Naive thymus-derived CD4-positive, alpha-beta T cell (primary cell): ENCODE measurements around the gene REC8. TPM values are rescaled to one million over a fixed set of nuclear protein-coding genes. Genes with fewer than 3 reads are reported as not detected.
A peak's percentile ranks its signal among the peaks of the same experiment; 100 is the strongest.

Source experiments
- ATAC-seq: fragments of 150-1000 bp; cut with Tn5 transposase; 2 replicates; pipeline ENCODE4 v1.10.0; 2021; ENCODE audit warnings: mild to moderate bottlenecking, moderate library complexity
- CTCF ChIA-PET: fragments of 350-600 bp; sonication (Branson Sonifier 250); formaldehyde crosslinking; loops from one replicate; lab custom pipeline; 2021; ENCODE audit warnings: antibody characterized with exemption; lab: Charles Lee
- POLR2A ChIA-PET: fragments of 350-600 bp; sonication (Branson Sonifier 250); formaldehyde crosslinking; loops from one replicate; lab custom pipeline; 2021; ENCODE audit warnings: antibody characterized with exemption, inconsistent platforms; lab: Charles Lee
- DNase-seq, 9 donors: peaks; one replicate each; pipeline versions ENCODE4 v3.0.0 to v3.0.0-alpha.2; 2020 to 2022; ENCODE audit warnings: mixed read lengths in 1 of 9
- H3K27ac ChIP-seq: one replicate; pipeline ENCODE4 v1.7.0; 2013; ENCODE audit warnings: mild to moderate bottlenecking, low read depth, low read length, moderate library complexity
- H3K27me3 ChIP-seq, 2 donors: one replicate each; pipeline ENCODE4 v1.7.0; 2013; ENCODE audit warnings: low read length in 2 of 2, mild to moderate bottlenecking in 2 of 2, moderate library complexity in 2 of 2; ENCODE audit not compliant: control insufficient read depth in 2 of 2, insufficient read depth in 2 of 2
- H3K36me3 ChIP-seq, 3 experiments: 1 replicate in 2 of 3; 2 replicates in 1 of 3; pipeline ENCODE4 v1.7.0; 2013; ENCODE audit warnings: low read length in 3 of 3, mild to moderate bottlenecking in 3 of 3, moderate library complexity in 1 of 3; ENCODE audit not compliant: insufficient read depth in 3 of 3, control insufficient read depth in 2 of 3
- H3K4me1 ChIP-seq, 2 donors: one replicate each; pipeline ENCODE4 v1.7.0; 2013; ENCODE audit warnings: low read length in 2 of 2, mild to moderate bottlenecking in 2 of 2, moderate library complexity in 1 of 2; ENCODE audit not compliant: control insufficient read depth in 2 of 2, insufficient read depth in 2 of 2
- H3K4me3 ChIP-seq: 2 replicates; pipeline ENCODE4 v1.7.0; 2013; ENCODE audit warnings: mild to moderate bottlenecking, low read length
- H3K9me3 ChIP-seq, 3 experiments: 1 replicate in 2 of 3; 2 replicates in 1 of 3; pipeline ENCODE4 v1.7.0; 2013; ENCODE audit warnings: low read length in 3 of 3; ENCODE audit not compliant: control insufficient read depth in 2 of 3
- H3K27ac Mint-ChIP-seq, 9 donors: one replicate each; pipeline ENCODE4 v1.8.0; 2020 to 2022; ENCODE audit warnings: mixed read lengths in 9 of 9, mild to moderate bottlenecking in 8 of 9, moderate library complexity in 5 of 9, inconsistent platforms in 2 of 9
- H3K27me3 Mint-ChIP-seq, 5 donors: one replicate each; pipeline ENCODE4 v1.8.0; 2021 to 2022; ENCODE audit warnings: mixed read lengths in 5 of 5, mild to moderate bottlenecking in 1 of 5
- H3K36me3 Mint-ChIP-seq, 5 donors: one replicate each; pipeline ENCODE4 v1.8.0; 2020 to 2022; ENCODE audit warnings: mixed read lengths in 5 of 5, mild to moderate bottlenecking in 3 of 5, inconsistent platforms in 1 of 5
- H3K4me1 Mint-ChIP-seq, 7 donors: one replicate each; pipeline ENCODE4 v1.8.0; 2020 to 2022; ENCODE audit warnings: mixed read lengths in 7 of 7, mild to moderate bottlenecking in 3 of 7, inconsistent platforms in 1 of 7
- H3K4me3 Mint-ChIP-seq, 10 donors: one replicate each; pipeline ENCODE4 v1.8.0; 2020 to 2022; ENCODE audit warnings: mild to moderate bottlenecking in 10 of 10, mixed read lengths in 10 of 10, moderate library complexity in 6 of 10, inconsistent platforms in 2 of 10
- H3K9me3 Mint-ChIP-seq, 11 donors: one replicate each; pipeline ENCODE4 v1.8.0; 2020 to 2022; ENCODE audit warnings: mixed read lengths in 11 of 11, mild to moderate bottlenecking in 4 of 11, inconsistent platforms in 1 of 11, moderate library complexity in 1 of 11
- intact Hi-C, 2 donors: fragments of 100-400 bp; cut with micrococcal nuclease; formaldehyde crosslinking; loops; one replicate each; pipeline ENCODE4 v1.15.1; 2023
- polyA plus RNA-seq, 2 donors: library from polyadenylated mRNA; unstranded; fragments of 300-500 nt; fragmentation: Illumina TruSeq; gene quantifications; one replicate each; pipeline ENCODE4 v1.2.3, GENCODE V29; 2021
- total RNA-seq, 6 experiments: library from RNA in 5 of 6; stranded (reverse) in 5 of 6; gene quantifications; 1 replicate in 5 of 6; 2 replicates in 1 of 6; pipeline ENCODE4 v1.2.3 and lab custom pipeline; 2021 to 2026

The REC8 gene
- total and polyA plus RNA-seq, 7 experiments from 2014 or later = 4.4 to 80.5 (median 23.3) TPM

GRCh38 chr14:24211311-24211710, 39.4 kb downstream of the REC8 start:
- Mint-ChIP-seq H3K36me3 (peaks cover 13 to 45% (median 27%) of the 10 kb centered on the region in 5 donors), H3K27ac (peak overlapping the region; percentile 95 to 100 (median 98)), H3K4me3 (peak overlapping the region in 8 of 10 donors; percentile 14 to 97 (median 92)), H3K27me3 (peaks cover 0 to 2% (median 0%) of the 10 kb centered on the region in 5 donors), H3K9me3 (no peaks in the 10 kb centered on the region), H3K4me1 (peaks cover 47 to 88% (median 73%) of the 10 kb centered on the region in 7 donors)
- no peak for DNase-seq
- Histone ChIP-seq H3K4me1 (peaks cover 30 to 32% of the 10 kb centered on the region in 2 donors), H3K36me3 (peaks cover 8 to 46% (median 21%) of the 10 kb centered on the region in 3 experiments), H3K4me3 (no peak overlapping the region), H3K27me3 (no peaks in the 10 kb centered on the region), H3K9me3 (no peaks in the 10 kb centered on the region), H3K27ac (peak overlapping the region; percentile 98)
- intact Hi-C loops = loop anchor here (5.0 to 10.0 kb wide), 3 partner anchors 197 to 907 kb away; partner anchors contain the start of genes BCL2L2 (in 1 of the 2), PPP1R3E (in 1 of the 2) and ZFHX2 (in 1 of the 2)
- ChIA-PET POLR2A (interaction anchor here (0.7 to 8.0 kb wide), 9 partner anchors 16 to 102 kb away, joined by 3 to 117 read pairs (median 6); partner anchors contain the start of genes DCAF11, IPO4, NRL and PSME2), CTCF (interaction anchor here (1.0 to 1.6 kb wide), 3 partner anchors 8 to 121 kb away, joined by 3 to 6 read pairs (median 4); partner anchors contain the start of gene TINF2)
- ATAC-seq = no peak

- Mint-ChIP-seq H3K27ac (peak within 1 kb of the TSS; percentile 95 to 100 (median 98)), H3K4me3 (peak within 1 kb of the TSS; percentile 88 to 98 (median 94)), H3K36me3 (peaks cover 13 to 36% (median 17%) of the 10 kb centered on the region in 5 donors), H3K27me3 (peaks cover 0 to 2% (median 0%) of the 10 kb centered on the region in 5 donors), H3K9me3 (no peaks in the 10 kb centered on the region), H3K4me1 (peaks cover 35 to 78% (median 61%) of the 10 kb centered on the region in 7 donors)
- peak; percentile 83 for ATAC-seq
- CTCF ChIA-PET = interaction anchor here (0.6 to 2.1 kb wide), 7 partner anchors 10 to 95 kb away, joined by 3 to 8 read pairs (median 3); partner anchors contain the start of genes CIDEB, EMC9, TINF2 and TM9SF1
- Histone ChIP-seq H3K4me1 (peaks cover 31 to 36% of the 10 kb centered on the region in 2 donors), H3K4me3 (peak within 1 kb of the TSS; percentile 77), H3K36me3 (peaks cover 8 to 31% (median 20%) of the 10 kb centered on the region in 3 experiments), H3K27me3 (no peaks in the 10 kb centered on the region), H3K27ac (peak within 1 kb of the TSS; percentile 98), H3K9me3 (no peaks in the 10 kb centered on the region)
- POLR2A ChIA-PET = interaction anchor here (0.6 to 8.0 kb wide), 32 partner anchors 12 to 911 kb away, joined by 3 to 117 read pairs (median 5); partner anchors contain the start of genes CBLN3, DCAF11, EMC9 and GMPR2
- intact Hi-C loops = loop anchor here (1.0 to 10.0 kb wide), 15 partner anchors 18 to 908 kb away; partner anchors contain the start of genes DCAF11 (in 2 of the 2), EMC9 (in 2 of the 2), IPO4 (in 2 of the 2) and IRF9 (in 2 of the 2)
- DNase-seq = peak; percentile 79 to 97 (median 93)
These were observed 41.3 kb downstream of the REC8 start, which contains the start of gene CHMP4A for GRCh38 chr14:24212924-24213865. CHMP4A (minus strand) TSS chr14:24213488; CDS start chr14:24213439, 49 bp downstream.

- peaks cover 8 to 24% (median 16%) of the 10 kb centered on the region in 3 experiments for H3K36me3 ChIP-seq
- peak overlapping the region; percentile 77 for H3K4me3 ChIP-seq
- ATAC-seq = no peak
- H3K27ac ChIP-seq = peak overlapping the region; percentile 98
- H3K4me1 ChIP-seq = peaks cover 31 to 36% of the 10 kb centered on the region in 2 donors
- ChIA-PET POLR2A (interaction anchor here (0.6 to 8.0 kb wide), 30 partner anchors 12 to 216 kb away, joined by 3 to 117 read pairs (median 5); partner anchors contain the start of genes CBLN3, DCAF11, EMC9 and GMPR2), CTCF (interaction anchor here (0.6 to 2.1 kb wide), 8 partner anchors 19 to 120 kb away, joined by 3 to 8 read pairs (median 3); partner anchors contain the start of genes CIDEB, EMC9, GMPR2 and TINF2)
- no peaks in the 10 kb centered on the region for H3K27me3 ChIP-seq
- no peak for DNase-seq
- Mint-ChIP-seq H3K27ac (peak overlapping the region; percentile 95 to 100 (median 98)), H3K36me3 (peaks cover 13 to 33% (median 17%) of the 10 kb centered on the region in 5 donors), H3K4me1 (peaks cover 35 to 77% (median 60%) of the 10 kb centered on the region in 7 donors), H3K27me3 (peaks cover 0 to 2% (median 0%) of the 10 kb centered on the region in 5 donors), H3K9me3 (no peaks in the 10 kb centered on the region), H3K4me3 (peak overlapping the region; percentile 88 to 98 (median 94))
- no peaks in the 10 kb centered on the region for H3K9me3 ChIP-seq
- intact Hi-C loops = loop anchor here (1.0 to 10.0 kb wide), 15 partner anchors 19 to 909 kb away; partner anchors contain the start of genes DCAF11 (in 2 of the 2), EMC9 (in 2 of the 2), IPO4 (in 2 of the 2) and IRF9 (in 2 of the 2)
These were observed 42.2 kb downstream of the REC8 start for GRCh38 chr14:24213866-24214662.

- Histone ChIP-seq H3K4me1 (peaks cover 31 to 36% of the 10 kb centered on the region in 2 donors), H3K9me3 (no peaks in the 10 kb centered on the region), H3K27ac (peak within 1 kb of the TSS; percentile 91), H3K27me3 (no peaks in the 10 kb centered on the region), H3K36me3 (peaks cover 0 to 9% (median 0%) of the 10 kb centered on the region in 3 experiments), H3K4me3 (peak within 1 kb of the TSS; percentile 95)
- peak within 1 kb of the TSS; percentile 89 to 97 (median 95) for H3K4me3 Mint-ChIP-seq
- intact Hi-C loops = loop anchor here (1.0 to 10.0 kb wide), 13 partner anchors 10 to 911 kb away; partner anchors contain the start of genes GMPR2 (in 2 of the 2), NEDD8 (in 2 of the 2), RABGGTA (in 2 of the 2) and TINF2 (in 2 of the 2)
- H3K9me3 Mint-ChIP-seq = no peaks in the 10 kb centered on the region
- ATAC-seq = peak; percentile 85
- peaks cover 5 to 27% (median 8%) of the 10 kb centered on the region in 5 donors for H3K36me3 Mint-ChIP-seq
- DNase-seq = peak; percentile 75 to 89 (median 84)
- H3K27me3 Mint-ChIP-seq = peaks cover 0 to 2% (median 0%) of the 10 kb centered on the region in 5 donors
- ChIA-PET CTCF (interaction anchor here (0.6 to 1.7 kb wide), 9 partner anchors 18 to 118 kb away, joined by 3 to 14 read pairs (median 3); partner anchors contain the start of genes RABGGTA, TINF2 and TM9SF1), POLR2A (interaction anchor here (0.7 to 8.0 kb wide), 27 partner anchors 8 to 220 kb away, joined by 3 to 117 read pairs (median 4); partner anchors contain the start of genes DCAF11, DHRS1, EMC9 and GMPR2)
- peak within 1 kb of the TSS; percentile 80 to 99 (median 96) for H3K27ac Mint-ChIP-seq
- peaks cover 29 to 62% (median 54%) of the 10 kb centered on the region in 7 donors for H3K4me1 Mint-ChIP-seq
These were observed 43.8 kb downstream of the REC8 start, which contains the start of gene MDP1 for GRCh38 chr14:24215495-24216344. MDP1 (minus strand) TSS chr14:24216066; CDS start chr14:24215955, 111 bp downstream.
